ENCODE measurements around the gene PRPF19.

PRPF19 gene

GRCh38 chr11:60937144-60937527 is 30.8 kb upstream of the PRPF19 start:
- no peak for DNase-seq

- DNase-seq, result no peak
Measured at GRCh38 chr11:60936467-60937143, 30.2 kb upstream of the PRPF19 start.

GRCh38 chr11:60935676-60936442 is 29.5 kb upstream of the PRPF19 start:
- DNase-seq, result no peak

- DNase-seq, result no peak
Measured at GRCh38 chr11:60934790-60935605, 28.6 kb upstream of the PRPF19 start.

GRCh38 chr11:60934124-60934789 is 27.9 kb upstream of the PRPF19 start:
- DNase-seq, result no peak

GRCh38 chr11:60933416-60934123 is 27.2 kb upstream of the PRPF19 start:
- DNase-seq, result no peak

GRCh38 chr11:60932605-60933356 is 26.4 kb upstream of the PRPF19 start:
- no peak for DNase-seq

GRCh38 chr11:60931917-60932316 is 25.5 kb upstream of the PRPF19 start:
- no peak for DNase-seq

GRCh38 chr11:60930394-60930793 is 24.0 kb upstream of the PRPF19 start:
- no peak for DNase-seq

GRCh38 chr11:60929764-60930163 is 23.4 kb upstream of the PRPF19 start:
- no peak for DNase-seq

- DNase-seq, result no peak
Measured at GRCh38 chr11:60928563-60929001, 22.2 kb upstream of the PRPF19 start.

GRCh38 chr11:60927600-60927999 is 21.2 kb upstream of the PRPF19 start:
- DNase-seq, result no peak

GRCh38 chr11:60927061-60927592 is 20.7 kb upstream of the PRPF19 start:
- no peak for DNase-seq

- DNase-seq, result no peak
Measured at GRCh38 chr11:60926500-60926899, 20.1 kb upstream of the PRPF19 start.

- DNase-seq, result no peak
Measured at GRCh38 chr11:60925868-60926267, 19.5 kb upstream of the PRPF19 start.

GRCh38 chr11:60924906-60925853 is 18.8 kb upstream of the PRPF19 start:
- peak in 1 of 2 donors; percentile 17 for DNase-seq

- peak in 1 of 2 donors; percentile 39 for DNase-seq
Measured at GRCh38 chr11:60924110-60924905, 17.9 kb upstream of the PRPF19 start, which contains the start of gene TMEM132A. Gene TMEM132A, plus strand, starts transcription at chr11:60924460. Its CDS starts 174 bp downstream, at chr11:60924634.

GRCh38 chr11:60923800-60924109 is 17.4 kb upstream of the PRPF19 start:
- no peak for DNase-seq

- DNase-seq, result no peak
Measured at GRCh38 chr11:60923326-60923725, 16.9 kb upstream of the PRPF19 start.
